Smooth muscle cell (in vitro differentiated cells): ENCODE measurements around the gene RTEL1. TPM values are rescaled to one million over a fixed set of nuclear protein-coding genes. Genes with fewer than 3 reads are reported as not detected.
A peak's percentile ranks its signal among the peaks of the same experiment; 100 is the strongest.

ENCODE experiments used
- DNase-seq: peaks from one replicate; lab custom pipeline; 2025; ENCODE audit not compliant: unreplicated experiment; lab: John Stamatoyannopoulos, UW
- H2AFZ ChIP-seq: fragments of 200-600 bp; sonication (generic); 2 replicates; pipeline ENCODE4 v1.6.0; 2016; ENCODE audit warnings: antibody characterized with exemption, low read depth, mild to moderate bottlenecking
- H3F3A ChIP-seq: fragments of 200-600 bp; sonication (generic); 2 replicates; pipeline ENCODE4 v1.6.0; 2017; ENCODE audit warnings: antibody characterized with exemption, low read depth
- H3K27ac ChIP-seq: fragments of 200-600 bp; sonication (generic); 2 replicates; pipeline ENCODE4 v1.5.1; 2016; ENCODE audit warnings: low read depth, mild to moderate bottlenecking
- H3K27me3 ChIP-seq: fragments of 200-600 bp; sonication (generic); 2 replicates; pipeline ENCODE4 v1.6.1; 2016; ENCODE audit warnings: low read depth, mild to moderate bottlenecking
- H3K36me3 ChIP-seq: fragments of 200-600 bp; sonication (generic); 2 replicates; pipeline ENCODE4 v1.5.1; 2016; ENCODE audit warnings: low read depth
- H3K4me1 ChIP-seq: fragments of 200-600 bp; sonication (generic); 2 replicates; pipeline ENCODE4 v1.5.1; 2016; ENCODE audit warnings: low read depth
- H3K4me2 ChIP-seq: fragments of 200-600 bp; sonication (generic); 2 replicates; pipeline ENCODE4 v1.6.0; 2016; ENCODE audit warnings: mild to moderate bottlenecking
- H3K4me3 ChIP-seq: fragments of 200-600 bp; sonication (generic); 2 replicates; pipeline ENCODE4 v1.5.1; 2016; ENCODE audit warnings: mild to moderate bottlenecking
- H3K79me2 ChIP-seq: fragments of 200-600 bp; sonication (generic); 2 replicates; pipeline ENCODE4 v1.6.0; 2016; ENCODE audit warnings: low read depth, mild to moderate bottlenecking
- H3K9ac ChIP-seq: fragments of 200-600 bp; sonication (generic); 2 replicates; pipeline ENCODE4 v1.6.0; 2016; ENCODE audit warnings: low read depth
- H3K9me3 ChIP-seq: fragments of 200-600 bp; sonication (generic); replicated peaks from 2 replicates; pipeline ENCODE4 v1.5.1; 2016; ENCODE audit warnings: low read depth
- H4K20me1 ChIP-seq: fragments of 200-600 bp; sonication (generic); 2 replicates; pipeline ENCODE4 v1.6.0; 2016; ENCODE audit warnings: low read depth
- CTCF ChIP-seq: fragments of 200-600 bp; sonication (generic); IDR thresholded peaks from 2 replicates; pipeline ENCODE4 v1.5.1; 2017; ENCODE audit warnings: borderline replicate concordance, mild to moderate bottlenecking, antibody characterized with exemption; ENCODE audit not compliant: insufficient read depth, poor library complexity, severe bottlenecking
- WGBS: methylation state at CpG from one replicate; pipeline ENCODE4 v1.1.7; 2016; ENCODE audit warnings: low lambda C conversion rate; 5-methylcytosine and 5-hydroxymethylcytosine counted together
- polyA plus RNA-seq: library from polyadenylated mRNA; unstranded; fragments of >200 nt; fragmentation: Nextera tagmentation; extraction: Ambion mirVana; gene quantifications from 2 replicates; pipeline ENCODE4 v1.2.1, GENCODE V29; 2016
- small RNA-seq: library from RNA; depleted of rRNA; stranded (forward); fragments of <200 nt; gene quantifications from one replicate; pipeline ENCODE3, GENCODE V24; 2014
- total RNA-seq: library from RNA; depleted of rRNA; stranded (reverse); fragments of >200 nt; gene quantifications from 2 replicates; pipeline ENCODE4 v1.2.3, GENCODE V29; 2014

RTEL1 gene
- total and polyA plus RNA-seq, 2 experiments from 2014 or later = 10.4 to 14.2 TPM

- no peak for TF ChIP-seq CTCF
- peaks cover 10% of the 10 kb centered on the region for H4K20me1 ChIP-seq
- 92% methylated on average over 25 of the region's 25 CpGs for WGBS
- H3F3A ChIP-seq = peaks cover 15% of the 10 kb centered on the region
- no peak overlapping the region for H3K4me2 ChIP-seq
- H3K79me2 ChIP-seq = no peaks in the 10 kb centered on the region
- H3K4me3 ChIP-seq = no peak overlapping the region
- peaks cover 7% of the 10 kb centered on the region for H3K4me1 ChIP-seq
- no peaks in the 10 kb centered on the region for H3K36me3 ChIP-seq
- no peak overlapping the region for H3K9ac ChIP-seq
- H3K27me3 ChIP-seq = no peaks in the 10 kb centered on the region
- no peak overlapping the region for H2AFZ ChIP-seq
- DNase-seq = no peak
- no peak overlapping the region for H3K27ac ChIP-seq
- no peaks in the 10 kb centered on the region for H3K9me3 ChIP-seq
These were observed 86.7 kb downstream of the RTEL1 start for GRCh38 chr20:63744574-63745423.

DNA sequence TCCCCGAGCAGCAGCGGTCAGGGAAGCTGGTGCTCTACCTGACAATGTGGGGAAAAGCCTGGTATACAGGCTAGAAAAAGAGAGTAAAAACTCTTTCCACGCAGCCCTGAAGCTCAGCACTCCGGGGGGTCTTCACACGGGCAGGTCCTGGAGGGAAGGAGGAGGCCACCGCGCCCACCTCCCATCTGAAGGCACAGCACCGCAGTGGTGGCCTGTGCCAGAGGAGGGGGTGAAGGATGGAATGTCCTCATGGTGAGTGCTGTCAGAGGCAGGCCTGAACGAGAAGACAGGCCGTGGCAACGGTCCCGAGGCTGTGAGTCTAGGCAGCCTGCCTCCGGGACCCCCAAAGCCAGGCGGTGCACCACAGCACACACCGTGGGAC is 87.3 kb downstream of the RTEL1 start:
- H3K9me3 ChIP-seq = no peaks in the 10 kb centered on the region
- peaks cover 10% of the 10 kb centered on the region for H4K20me1 ChIP-seq
- H3K36me3 ChIP-seq = no peaks in the 10 kb centered on the region
- no peak for DNase-seq
- H3K9ac ChIP-seq = no peak overlapping the region
- no peak overlapping the region for H3K4me3 ChIP-seq
- no peak overlapping the region for H3K4me2 ChIP-seq
- no peaks in the 10 kb centered on the region for H3K79me2 ChIP-seq
- H3K4me1 ChIP-seq = peaks cover 7% of the 10 kb centered on the region
- no peak overlapping the region for H3K27ac ChIP-seq
- H3K27me3 ChIP-seq = no peaks in the 10 kb centered on the region
- no peak for TF ChIP-seq CTCF
- H2AFZ ChIP-seq = no peak overlapping the region
- WGBS = 84% methylated on average over 15 of the region's 15 CpGs
- peaks cover 13% of the 10 kb centered on the region for H3F3A ChIP-seq

Small RNA genes lying within 50 kb of the gene (small RNA-seq; reads per million reads assigned to genes)
- gene LIME1 (0.39 reads per million, percentile 12 among the genes with 10 or more reads in this experiment), gene TNFRSF6B (not detected)

Other genes starting within 250 kb of the RTEL1 start
- 1.5 and 5.1 TPM in 2 replicates for gene KCNQ2, start 185.7 kb upstream of the RTEL1 start, total RNA-seq
- gene KCNQ2, start 185.7 kb upstream of the RTEL1 start, polyA plus RNA-seq = 1.8 and 5.7 TPM in 2 replicates
- 1.8 and 5.1 TPM in 2 replicates for gene EEF1A2, start 159.2 kb upstream of the RTEL1 start, total RNA-seq
- gene EEF1A2, start 159.2 kb upstream of the RTEL1 start, polyA plus RNA-seq = 2.1 and 7.7 TPM in 2 replicates
- gene PPDPF, start 137.5 kb upstream of the RTEL1 start, total RNA-seq = 97.7 and 118 TPM in 2 replicates
- gene PPDPF, start 137.5 kb upstream of the RTEL1 start, polyA plus RNA-seq = 365 and 418 TPM in 2 replicates
- 0.09 TPM in 1 of 2 replicates, not detected in the other for gene PTK6, start 120.9 kb upstream of the RTEL1 start, total RNA-seq
- 0.05 and 0.15 TPM in 2 replicates for gene PTK6, start 120.9 kb upstream of the RTEL1 start, polyA plus RNA-seq
- not detected in 2 replicates for gene SRMS, start 110.6 kb upstream of the RTEL1 start, total RNA-seq
- 0.19 TPM in 1 of 2 replicates, not detected in the other for gene SRMS, start 110.6 kb upstream of the RTEL1 start, polyA plus RNA-seq
- 0.72 and 2.5 TPM in 2 replicates for gene FNDC11, start 104.2 kb upstream of the RTEL1 start, total RNA-seq
- 2.2 and 3.6 TPM in 2 replicates for gene FNDC11, start 104.2 kb upstream of the RTEL1 start, polyA plus RNA-seq
- 9.8 and 13.8 TPM in 2 replicates for gene HELZ2, start 84.1 kb upstream of the RTEL1 start, total RNA-seq
- 3.0 and 4.3 TPM in 2 replicates for gene HELZ2, start 84.1 kb upstream of the RTEL1 start, polyA plus RNA-seq
- gene GMEB2, start 31.2 kb upstream of the RTEL1 start, total RNA-seq = 8.9 and 9.7 TPM in 2 replicates
- gene GMEB2, start 31.2 kb upstream of the RTEL1 start, polyA plus RNA-seq = 11.3 and 14.4 TPM in 2 replicates
- 4.8 and 6.9 TPM in 2 replicates for gene STMN3, start 4.9 kb upstream of the RTEL1 start, total RNA-seq
- gene STMN3, start 4.9 kb upstream of the RTEL1 start, polyA plus RNA-seq = 10.8 and 12.1 TPM in 2 replicates
- 9.2 and 13.1 TPM in 2 replicates for gene TNFRSF6B, start 38.3 kb downstream of the RTEL1 start, total RNA-seq
- gene TNFRSF6B, start 38.3 kb downstream of the RTEL1 start, polyA plus RNA-seq = 13.1 and 17.1 TPM in 2 replicates
- gene ARFRP1, start 49.7 kb downstream of the RTEL1 start, total RNA-seq = 11.8 and 27.4 TPM in 2 replicates
- 42.3 and 51.9 TPM in 2 replicates for gene ARFRP1, start 49.7 kb downstream of the RTEL1 start, polyA plus RNA-seq
- gene ZGPAT, start 49.7 kb downstream of the RTEL1 start, total RNA-seq = 8.3 and 13.8 TPM in 2 replicates
- 32.3 and 36.2 TPM in 2 replicates for gene ZGPAT, start 49.7 kb downstream of the RTEL1 start, polyA plus RNA-seq
- gene LIME1, start 78.4 kb downstream of the RTEL1 start, total RNA-seq = 2.9 and 7.2 TPM in 2 replicates
- 6.0 and 6.9 TPM in 2 replicates for gene LIME1, start 78.4 kb downstream of the RTEL1 start, polyA plus RNA-seq
- 24.4 and 43.7 TPM in 2 replicates for gene SLC2A4RG, start 81.5 kb downstream of the RTEL1 start, total RNA-seq
- 45.6 and 58.4 TPM in 2 replicates for gene SLC2A4RG, start 81.5 kb downstream of the RTEL1 start, polyA plus RNA-seq
- 2.7 and 4.5 TPM in 2 replicates for gene ZBTB46, start 173.0 kb downstream of the RTEL1 start, total RNA-seq
- gene ZBTB46, start 173.0 kb downstream of the RTEL1 start, polyA plus RNA-seq = 2.3 and 4.0 TPM in 2 replicates
- not detected in 2 replicates for gene ABHD16B, start 203.2 kb downstream of the RTEL1 start, total RNA-seq
- gene ABHD16B, start 203.2 kb downstream of the RTEL1 start, polyA plus RNA-seq = 0.31 TPM in 1 of 2 replicates, not detected in the other
- 74.0 and 74.4 TPM in 2 replicates for gene TPD52L2, start 207.0 kb downstream of the RTEL1 start, total RNA-seq
- 93.8 and 94.8 TPM in 2 replicates for gene TPD52L2, start 207.0 kb downstream of the RTEL1 start, polyA plus RNA-seq
- 21.1 and 24.5 TPM in 2 replicates for gene DNAJC5, start 236.8 kb downstream of the RTEL1 start, total RNA-seq
- gene DNAJC5, start 236.8 kb downstream of the RTEL1 start, polyA plus RNA-seq = 8.7 TPM in 2 replicates